Stimulated activated CD8-positive, alpha-beta memory T cell treated with anti-CD3 and anti-CD28 coated beads, Interleukin-7, amount 100 ng/mL, for 4 hours (primary cell): ENCODE results near the gene VPS13D.
A peak's percentile ranks its signal among the peaks of the same experiment; 100 is the strongest.
"Not testable (repeated sequence)": the region's sequence is repeated elsewhere in the genome, so short reads cannot be mapped to it uniquely, and the experiment has no call there.

Experiments used
- DNase-seq, 2 donors: peaks; one replicate each; pipeline ENCODE4 v3.0.0-alpha.2; 2020; ENCODE audit warnings: low read depth in 2 of 2

The VPS13D gene

GRCh38 chr1:12511128-12511484 lies 281.3 kb downstream of the VPS13D start:
- DNase-seq, result no peak

GRCh38 chr1:12511516-12512468 lies 282.0 kb downstream of the VPS13D start:
- DNase-seq, result no peak

GRCh38 chr1:12513181-12513580 lies 283.4 kb downstream of the VPS13D start:
- DNase-seq, result no peak

- no peak for DNase-seq
These were observed 284.8 kb downstream of the VPS13D start for GRCh38 chr1:12514590-12514989.

DNA sequence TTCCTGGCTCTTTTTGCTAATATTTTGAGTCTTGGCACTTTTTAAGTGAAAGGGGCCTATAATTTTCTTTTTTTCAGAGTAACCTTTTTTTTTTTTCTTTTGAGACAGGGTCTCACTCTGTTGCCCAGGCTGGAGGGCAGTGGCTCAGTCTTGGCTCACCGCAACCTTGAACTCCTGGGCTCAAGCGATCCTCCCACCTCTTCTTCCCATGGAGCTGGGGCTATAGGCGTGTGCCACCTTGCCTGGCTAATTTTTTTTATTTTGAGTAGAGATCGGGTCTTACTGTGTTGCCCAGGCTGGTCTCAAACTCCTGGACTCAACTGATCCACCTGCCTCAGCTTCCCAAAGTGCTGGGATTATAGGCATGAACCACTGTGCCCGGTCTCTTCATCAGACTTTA lies 285.4 kb downstream of the VPS13D start:
- no peak for DNase-seq

DNA sequence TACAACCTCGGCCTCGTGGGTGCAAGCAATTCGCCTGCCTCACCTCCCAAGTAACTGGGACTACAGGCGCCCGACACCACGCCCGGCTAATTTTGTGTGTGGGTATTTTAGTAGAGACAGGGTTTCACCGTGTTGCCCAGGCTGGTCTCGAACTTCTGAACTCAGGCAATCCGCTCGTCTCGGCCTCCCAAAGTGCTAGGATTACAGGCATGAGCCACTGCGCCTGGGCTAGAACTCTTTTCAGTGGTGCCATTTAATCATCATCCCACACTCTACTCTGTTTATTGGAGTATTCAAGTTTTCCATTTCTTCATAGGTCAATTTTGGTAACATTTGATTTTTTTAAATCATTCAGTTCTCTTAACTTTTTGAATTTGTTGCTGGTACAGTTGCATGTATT lies 286.9 kb downstream of the VPS13D start:
- no peak for DNase-seq

DNA sequence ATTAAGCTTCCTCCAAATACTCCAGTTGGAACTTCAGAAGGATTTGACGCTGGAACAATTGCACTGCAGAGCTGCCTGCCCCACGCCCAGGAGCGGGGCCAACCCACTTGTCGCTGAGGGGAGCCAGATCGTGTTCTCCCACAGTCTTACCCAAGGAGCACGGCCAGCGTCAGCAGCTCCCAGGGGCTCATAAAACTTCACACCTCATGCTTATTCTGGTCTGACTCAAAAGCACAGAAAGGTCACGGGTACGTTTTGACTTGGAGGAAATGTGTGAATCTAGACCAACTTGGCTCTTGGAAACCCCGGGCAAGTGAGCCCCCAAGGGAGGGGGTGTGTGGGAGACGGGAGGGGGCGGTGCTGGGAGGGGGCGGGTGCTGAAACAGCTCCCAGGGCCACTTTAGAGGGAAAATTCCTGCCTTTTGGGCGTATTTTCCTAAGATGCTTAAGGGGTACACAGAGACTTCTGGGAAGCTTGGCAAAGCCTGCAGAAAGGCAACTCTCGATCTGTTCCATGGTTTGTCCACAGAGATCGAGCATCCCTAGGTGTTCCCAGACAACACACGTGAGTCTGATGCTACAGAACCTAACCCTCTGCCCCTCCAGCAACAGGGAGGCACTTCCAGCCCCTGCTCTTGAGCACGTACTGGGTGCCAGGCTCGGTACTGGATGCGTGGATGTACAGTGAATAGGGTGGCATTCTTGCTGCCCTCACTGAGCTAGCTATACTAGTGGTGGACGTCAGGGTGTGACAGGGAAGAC lies 289.3 kb downstream of the VPS13D start:
- peak in 1 of 2 donors; percentile 5 for DNase-seq

DNA sequence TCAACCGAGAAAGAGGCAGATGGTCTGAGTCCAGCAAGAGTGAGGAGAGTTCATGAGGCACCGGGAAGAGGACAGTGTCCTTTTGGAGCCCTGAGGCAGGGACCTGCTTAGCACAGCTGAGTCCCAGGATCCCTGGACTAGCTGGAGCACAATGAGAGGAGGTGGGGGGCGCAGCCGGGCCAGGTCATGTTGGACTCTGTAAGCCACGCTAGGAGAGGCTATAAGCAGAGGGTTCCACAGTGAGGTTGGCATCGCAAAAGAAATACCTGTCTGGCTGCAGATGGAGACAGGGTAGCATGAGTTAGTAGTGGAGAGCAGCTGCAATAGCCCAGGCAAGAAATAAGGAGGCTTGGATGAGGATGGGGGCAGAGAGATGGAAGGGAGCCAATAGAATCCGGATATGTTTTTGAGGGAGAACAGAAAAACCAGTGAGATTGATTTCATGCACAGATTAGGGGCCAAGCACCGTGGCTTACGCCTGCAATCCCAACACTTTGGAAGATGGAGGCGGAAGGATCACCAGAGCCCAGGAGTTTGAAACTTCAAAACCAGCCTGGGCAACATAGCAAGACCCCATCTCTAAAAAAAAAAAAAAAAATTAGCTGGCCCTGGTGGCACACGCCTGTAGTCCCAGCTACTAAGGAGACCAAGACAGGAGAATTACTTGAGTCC lies 290.0 kb downstream of the VPS13D start:
- DNase-seq, result no peak

DNA sequence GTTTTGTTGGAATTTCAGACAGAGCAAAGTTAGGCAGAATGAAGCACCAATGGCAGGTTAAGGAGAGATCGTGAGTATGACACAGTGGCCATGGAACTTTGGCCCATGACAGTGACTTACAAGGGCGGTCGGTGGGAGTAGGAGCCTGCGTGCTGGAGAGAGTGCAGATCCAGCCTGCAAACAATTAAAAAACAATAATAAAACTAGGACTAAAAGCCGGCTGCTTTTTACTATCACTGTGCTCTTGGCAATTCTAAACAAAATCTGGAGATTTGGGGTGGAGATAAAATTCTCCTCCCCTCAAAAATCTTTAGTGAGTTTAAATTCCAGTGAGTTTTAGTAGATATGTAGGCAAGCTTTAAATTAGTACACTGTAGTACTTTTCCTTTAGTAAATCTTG lies 291.3 kb downstream of the VPS13D start:
- no peak for DNase-seq

DNA sequence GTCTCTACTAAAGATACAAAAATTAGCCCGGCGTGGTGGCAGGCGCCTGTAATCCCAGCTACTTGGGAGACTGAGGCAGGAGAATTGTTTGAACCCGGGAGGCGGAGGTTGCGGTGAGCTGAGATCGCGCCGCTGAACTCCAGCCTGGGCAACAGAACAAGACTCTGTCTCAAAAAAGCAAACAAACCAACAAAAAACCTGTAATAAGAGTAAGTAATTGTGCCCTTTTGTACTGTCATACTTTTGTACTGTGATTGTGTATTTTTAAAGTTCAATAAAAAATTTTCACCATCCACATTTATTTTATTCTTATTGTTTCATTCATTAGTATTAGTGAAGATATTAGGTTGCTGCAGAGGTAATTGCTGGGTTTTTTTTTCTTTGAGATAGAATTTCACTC lies 292.9 kb downstream of the VPS13D start:
- DNase-seq, result not testable (repeated sequence)

- DNase-seq, result no peak
These were observed 294.4 kb downstream of the VPS13D start for GRCh38 chr1:12524266-12524665.

DNA sequence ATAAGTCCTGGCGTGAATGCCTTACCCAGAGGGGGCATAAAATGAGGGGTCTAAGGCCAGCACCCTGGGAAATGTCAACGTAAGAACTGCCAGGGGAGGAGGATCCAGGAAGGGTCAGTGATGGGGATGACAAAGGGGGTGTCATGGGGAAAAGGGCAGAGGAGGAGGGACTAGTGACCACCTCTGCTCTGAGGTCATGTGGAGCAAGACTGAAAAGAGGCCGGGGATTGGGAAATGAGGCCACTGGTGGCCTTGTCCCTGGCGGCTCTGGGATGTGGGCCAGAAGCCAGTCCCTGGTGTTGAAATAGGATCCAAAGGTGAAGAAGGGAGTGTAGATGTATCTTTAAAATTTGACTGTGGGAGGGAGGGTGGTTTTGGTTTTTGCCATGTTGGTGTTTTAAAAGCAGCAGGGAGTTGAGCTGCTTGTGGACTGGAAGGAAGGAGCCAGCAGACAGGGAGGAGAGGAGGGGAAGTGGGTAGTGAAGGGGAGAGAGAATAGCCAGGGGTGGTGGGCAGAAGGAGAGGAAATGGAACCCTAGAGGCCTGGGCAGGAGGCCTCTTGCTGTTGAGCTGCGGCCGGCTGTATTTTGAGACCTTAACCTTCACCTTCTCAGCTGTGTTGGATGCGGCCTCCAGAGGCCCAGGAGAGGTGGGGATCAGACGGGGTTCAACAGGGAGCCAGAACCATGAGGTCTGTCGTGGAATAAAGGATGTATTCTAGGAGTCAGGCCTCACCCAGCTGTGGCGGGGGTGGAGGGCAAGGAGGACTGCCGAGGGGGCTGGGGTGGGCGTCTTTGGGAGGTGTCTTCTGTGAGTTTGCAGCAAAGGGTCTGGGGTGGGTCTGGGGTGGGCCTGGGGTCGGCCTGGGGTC lies 295.7 kb downstream of the VPS13D start:
- DNase-seq, result no peak

DNA sequence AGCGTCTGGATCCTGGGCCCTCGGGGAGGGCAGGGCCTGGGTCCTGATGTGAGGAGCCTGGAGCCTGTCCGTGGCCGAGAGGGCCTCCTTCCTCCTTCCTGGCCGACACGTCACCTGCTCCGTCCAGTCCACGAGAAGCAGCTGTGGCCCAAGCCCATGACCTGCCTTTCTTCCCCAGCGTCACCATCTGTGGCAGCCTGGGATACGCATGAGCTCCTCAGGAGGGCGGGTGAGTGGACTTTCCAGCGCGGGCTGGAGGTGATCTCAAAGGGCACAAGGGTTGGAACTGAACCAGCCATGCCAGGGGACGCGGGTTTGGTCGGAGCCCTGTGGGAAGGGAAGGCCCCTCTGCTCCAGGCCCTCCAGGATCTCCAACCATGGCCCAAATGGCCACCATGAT lies 297.7 kb downstream of the VPS13D start:
- DNase-seq, result no peak

DNA sequence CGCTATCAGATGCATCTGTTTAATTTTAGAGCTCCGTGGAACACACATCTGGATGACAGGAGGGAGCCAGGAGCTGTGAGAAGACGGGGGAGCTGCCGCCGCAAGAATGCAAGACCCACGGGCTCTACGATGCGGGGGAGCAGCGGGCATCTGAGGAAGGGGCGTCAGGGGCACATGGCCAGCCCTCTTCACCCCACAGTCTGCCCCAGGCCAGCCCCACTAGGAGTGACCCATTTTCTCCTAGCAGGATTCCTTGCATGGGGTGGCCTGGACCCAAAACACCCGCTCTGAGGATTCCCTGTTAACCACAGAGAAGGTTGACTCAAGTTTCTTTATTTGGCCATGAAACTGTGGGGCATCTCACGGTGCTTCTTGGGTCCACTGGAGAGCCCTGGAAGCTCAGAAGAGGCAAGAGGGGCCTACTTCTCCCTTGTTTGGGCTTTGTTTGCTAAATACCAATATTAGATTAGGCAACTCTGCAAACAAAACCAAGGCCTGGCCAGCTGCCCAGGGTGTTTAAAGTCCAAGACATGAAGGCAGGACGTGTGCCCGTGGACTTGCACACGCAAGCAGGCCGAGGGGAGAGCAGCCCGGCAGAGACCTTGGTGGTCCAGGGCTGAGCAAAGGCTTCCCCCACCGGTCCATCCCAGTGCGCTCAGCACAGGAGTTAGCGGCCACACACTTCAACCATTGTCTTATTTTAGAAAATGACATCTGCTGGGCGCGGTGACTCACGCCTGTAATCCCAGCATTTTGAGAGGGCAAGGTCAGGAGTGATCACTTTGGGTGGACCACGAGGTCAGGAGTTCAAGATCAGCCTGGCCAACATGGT lies 298.4 kb downstream of the VPS13D start:
- DNase-seq, result no peak

DNA sequence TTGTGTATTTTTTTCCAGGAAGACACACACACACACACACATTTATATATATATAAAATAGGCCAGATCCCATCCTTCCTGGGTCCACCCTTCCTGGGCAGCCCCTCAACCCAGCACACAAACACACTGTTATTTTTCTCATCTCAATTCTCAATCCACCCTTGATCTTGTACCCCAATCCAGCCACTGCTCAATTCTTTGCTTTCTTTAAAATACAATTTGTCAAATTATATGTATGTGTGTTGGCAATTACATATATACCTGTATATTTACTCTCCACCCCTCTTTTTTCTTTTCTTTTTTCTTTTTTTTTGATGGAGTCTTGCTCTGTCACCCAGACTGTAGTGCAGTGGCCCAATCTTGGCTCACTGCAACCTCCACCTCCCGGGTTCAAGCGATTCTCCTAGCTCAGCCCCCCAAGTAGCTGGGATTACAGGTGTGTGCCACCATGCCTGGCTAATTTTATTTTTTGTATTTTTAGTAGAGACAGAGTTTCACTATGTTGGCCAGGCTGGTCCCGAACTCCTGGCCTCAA lies 299.9 kb downstream of the VPS13D start:
- DNase-seq, result no peak

DNA sequence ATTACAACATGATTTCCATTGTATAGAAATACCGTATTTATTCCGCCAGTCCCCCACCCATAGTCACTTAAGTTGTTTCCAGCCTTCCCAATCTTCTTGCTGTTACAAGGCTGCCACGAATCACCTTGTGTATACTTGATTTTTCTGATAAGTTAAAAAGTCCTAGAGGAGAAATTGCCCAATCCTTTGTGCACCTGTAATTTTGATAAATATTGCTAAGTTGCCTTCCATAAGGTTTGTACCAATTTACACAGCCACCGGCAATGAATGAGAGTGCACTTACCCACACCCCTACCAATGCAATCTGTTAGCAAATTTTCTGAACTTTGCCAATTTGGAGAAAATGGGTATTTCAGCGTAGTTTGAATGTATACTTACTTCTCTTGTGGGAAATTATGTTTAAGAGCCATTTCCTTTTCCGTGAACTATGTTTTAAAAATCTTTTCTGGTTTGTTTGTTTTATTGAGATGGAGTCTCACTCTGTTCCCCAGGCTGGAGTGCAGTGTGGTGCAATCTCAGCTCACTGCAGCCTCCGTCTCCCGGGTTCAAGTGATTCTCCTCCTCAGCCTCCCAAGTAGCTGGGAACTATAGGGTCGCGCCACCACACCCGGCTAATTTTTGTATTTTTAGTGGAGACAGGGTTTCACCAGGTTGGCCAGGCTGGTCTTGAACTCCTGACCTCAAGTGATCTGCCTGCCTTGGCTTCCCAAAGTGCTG lies 300.8 kb downstream of the VPS13D start:
- DNase-seq, result no peak

GRCh38 chr1:12531179-12531499 lies 301.3 kb downstream of the VPS13D start:
- DNase-seq, result no peak

- DNase-seq, result no peak
These were observed 302.8 kb downstream of the VPS13D start for GRCh38 chr1:12532405-12533315.
